HK-2 (cell line): Measurements from ENCODE around the gene PPM1M.

Source experiments
- DNase-seq: peaks from one replicate; pipeline ENCODE4 v3.0.0-alpha.2; 2018; ENCODE audit not compliant: unreplicated experiment

PPM1M gene

GRCh38 chr3:52297242-52298148 lies 51.9 kb downstream of the PPM1M start:
- no peak for DNase-seq

DNA sequence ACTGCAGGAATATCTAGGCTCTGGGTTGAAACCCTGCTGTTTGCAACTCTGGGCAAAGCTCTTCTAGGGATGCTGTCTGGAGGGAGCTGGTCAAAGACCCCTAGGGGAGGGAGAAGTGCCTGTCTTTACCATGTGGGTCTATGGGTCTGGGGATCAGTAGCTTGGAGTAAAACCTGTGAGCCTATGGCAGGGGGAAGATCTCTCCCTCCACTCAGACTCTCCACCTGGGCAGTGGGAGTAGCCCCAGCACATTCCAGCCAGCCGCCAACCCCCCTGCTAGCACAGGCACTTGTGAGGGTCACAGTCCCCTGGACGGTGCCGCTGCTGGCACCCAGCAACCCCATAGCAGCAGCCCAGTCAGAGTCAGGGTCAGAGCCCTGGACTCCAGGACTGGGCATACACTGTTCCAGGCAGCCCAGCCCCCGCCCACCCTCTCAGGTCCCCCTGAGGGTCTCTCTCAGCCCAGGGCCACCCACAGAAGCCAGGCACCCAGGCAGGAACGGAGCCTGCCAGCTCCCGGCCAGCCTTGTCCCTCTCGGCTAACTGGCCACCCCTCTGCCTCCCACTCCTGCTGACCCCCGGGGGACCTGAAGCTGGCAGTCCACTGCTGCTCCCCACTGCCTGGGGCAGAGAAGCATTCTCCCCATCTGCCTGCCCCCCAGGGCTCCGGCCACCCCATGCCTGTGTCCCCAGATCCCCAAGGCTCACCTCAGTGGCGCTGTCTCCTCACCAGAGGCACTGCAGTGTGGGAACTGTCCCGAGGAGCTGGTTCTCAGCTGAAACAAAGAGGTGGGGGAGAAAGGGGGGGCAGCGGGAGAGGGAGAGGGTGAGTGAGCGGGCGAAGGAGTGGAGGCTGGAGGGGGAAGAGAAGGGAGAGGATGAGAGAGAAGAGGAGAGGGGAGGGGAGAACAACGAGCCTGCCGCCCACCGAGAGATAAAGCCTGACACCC lies 52.9 kb downstream of the PPM1M start:
- no peak for DNase-seq

DNA sequence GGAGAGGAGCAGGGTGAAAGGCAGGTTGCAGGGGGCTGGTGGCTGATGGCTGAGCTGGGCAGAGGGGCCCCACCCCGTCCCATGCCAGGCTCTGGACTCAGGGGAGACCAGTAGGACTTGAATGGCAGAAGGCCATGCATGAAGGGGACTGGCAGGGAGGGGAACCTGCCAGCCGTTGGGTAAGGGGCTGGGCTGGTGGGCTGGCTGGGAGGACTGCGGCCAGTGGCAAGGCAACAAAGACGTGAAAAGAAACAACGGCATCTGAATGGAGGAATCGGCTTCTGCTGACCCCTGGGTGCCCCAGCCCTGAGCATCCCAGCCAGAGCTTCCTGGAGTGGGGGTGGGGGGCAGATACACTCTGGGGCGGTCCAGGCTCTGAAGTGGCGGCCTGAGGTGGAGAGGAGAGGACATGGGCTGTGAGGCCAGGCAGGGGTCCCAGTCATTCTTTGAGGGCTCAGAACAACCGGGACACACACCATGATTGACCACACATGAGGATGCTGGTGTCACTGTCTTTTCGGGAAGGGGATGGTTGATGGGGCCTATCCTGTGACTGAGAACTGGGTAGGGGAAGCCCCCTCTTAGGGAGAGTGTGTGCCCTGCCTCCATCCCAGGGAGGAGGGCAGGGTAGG lies 53.8 kb downstream of the PPM1M start:
- no peak for DNase-seq
